Mammary epithelial cell (primary cell): ENCODE results near the gene LCN12.

Experiments
- CTCF ChIP-seq, 2 donors: IDR thresholded peaks in 1 of 2; conservative IDR thresholded peaks in 1 of 2; 2 replicates each; pipeline ENCODE4 v1.5.1; 2011 to 2012; ENCODE audit warnings: inconsistent platforms in 2 of 2, low read length in 2 of 2, mild to moderate bottlenecking in 2 of 2, control low read depth in 1 of 2, low read depth in 1 of 2; ENCODE audit not compliant: insufficient read depth in 1 of 2; ENCODE audit errors: extremely low read depth in 1 of 2
- EZH2 ChIP-seq: IDR thresholded peaks from 2 replicates; pipeline ENCODE4 v1.6.1; 2012; ENCODE audit warnings: low read length, inconsistent platforms, borderline replicate concordance

DNA sequence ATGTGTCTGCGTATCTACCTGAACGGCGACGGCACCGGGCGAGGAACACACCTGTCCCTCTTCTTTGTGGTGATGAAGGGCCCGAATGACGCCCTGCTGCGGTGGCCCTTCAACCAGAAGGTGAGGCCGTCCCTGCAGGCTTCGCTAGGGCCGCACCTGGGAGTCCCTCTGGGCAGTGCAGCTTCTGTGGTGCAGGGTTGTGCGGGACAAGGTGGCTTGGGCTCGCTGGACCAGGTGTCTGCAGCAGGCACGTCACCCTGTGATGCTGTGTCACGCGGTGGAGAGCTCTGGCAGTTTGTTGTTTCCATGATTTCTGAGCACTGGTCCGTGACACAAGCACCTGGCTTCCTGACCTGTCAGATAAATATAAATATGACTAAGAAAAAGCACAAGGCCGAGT, 28.2 kb upstream of the LCN12 start:
- no peak for TF ChIP-seq CTCF (conservative IDR thresholded peaks at IDR 0.05 in 1 of 2, IDR thresholded peaks at IDR 0.05 in 1 of 2; ENCODE audit: extremely low read depth in 1 of 2, insufficient read depth in 1 of 2, low read depth in 1 of 2, low read length in 2 of 2)
- TF ChIP-seq EZH2: no peak
